HepG2 (cell line): ENCODE measurements around the gene ATRN. TPM values are rescaled to one million over a fixed set of nuclear protein-coding genes. Genes with fewer than 3 reads are reported as not detected.

Source experiments
- BRCA1 ChIP-seq: sonication (generic); formaldehyde crosslinking; IDR thresholded peaks from 2 replicates; pipeline ENCODE4 v1.4.0; 2020; ENCODE audit warnings: missing genetic modification reagents
- EZH2 ChIP-seq: conservative IDR thresholded peaks from 2 replicates; pipeline ENCODE4 v1.6.1; 2012; ENCODE audit warnings: mild to moderate bottlenecking, low read depth, low read length, moderate library complexity
- POLR2A ChIP-seq, 2 experiments: IDR thresholded peaks; 2 replicates each; pipeline ENCODE4 v1.6.1; 2011; ENCODE audit warnings: low read depth in 2 of 2, low read length in 2 of 2, mild to moderate bottlenecking in 1 of 2, moderate library complexity in 1 of 2; ENCODE audit not compliant: insufficient read depth in 1 of 2
- SNAPC2 ChIP-seq: sonication (generic); formaldehyde crosslinking; IDR thresholded peaks from 2 replicates; pipeline ENCODE4 v1.8.1; 2022; ENCODE audit warnings: mild to moderate bottlenecking, missing genetic modification reagents
- SP4 ChIP-seq: sonication (generic); formaldehyde crosslinking; IDR thresholded peaks from 2 replicates; pipeline ENCODE4 v1.8.1; 2023; ENCODE audit warnings: mild to moderate bottlenecking, missing genetic modification reagents
- ZNF207 ChIP-seq: fragments of 450-650 bp; IDR thresholded peaks from 2 replicates; pipeline ENCODE4 v1.6.1; 2016; ENCODE audit warnings: antibody characterized with exemption, borderline replicate concordance
- ZNF644 ChIP-seq: IDR thresholded peaks from 2 replicates; pipeline ENCODE4 v1.6.1; 2016; ENCODE audit warnings: low read depth
- polyA plus RNA-seq, 8 experiments: library from polyadenylated mRNA; depleted of rRNA in 3 of 8; stranded (reverse) in 7 of 8; unstranded in 1 of 8; fragments of >200 nt; fragmentation: Illumina TruSeq in 4 of 8; extraction: Trizol in 4 of 8; gene quantifications; 2 replicates each; pipeline versions ENCODE4 v1.2.1 to v1.2.3, GENCODE V29; 2011 to 2016; ENCODE audit warnings: low read depth in 4 of 8, missing spikeins in 1 of 8, mixed read lengths in 1 of 8; ENCODE audit not compliant: insufficient read depth in 1 of 8
- total RNA-seq, 5 experiments: library from RNA; depleted of rRNA; stranded (reverse); fragments of >200 nt; fragmentation: Illumina TruSeq; extraction: Trizol; gene quantifications; 2 replicates each; pipeline ENCODE4 v1.2.3, GENCODE V29; 2016; ENCODE audit warnings: low read depth in 1 of 5
- TF ChIP-seq, protein P1 (sequence below): sonication (generic); formaldehyde crosslinking; IDR thresholded peaks from 2 replicates; pipeline ENCODE4 v1.5.1; 2020; ENCODE audit warnings: missing genetic modification reagents, mild to moderate bottlenecking, borderline replicate concordance
- TF ChIP-seq, protein P2 (sequence below): sonication (generic); formaldehyde crosslinking; IDR thresholded peaks from 2 replicates; pipeline ENCODE4 v1.4.0; 2020; ENCODE audit warnings: mild to moderate bottlenecking, missing genetic modification reagents
- TF ChIP-seq, protein P3 (sequence below): sonication (generic); formaldehyde crosslinking; IDR thresholded peaks from 2 replicates; pipeline ENCODE4 v1.4.0; 2020; ENCODE audit warnings: missing genetic modification reagents, borderline replicate concordance
- TF ChIP-seq, protein P4 (sequence below): sonication (generic); formaldehyde crosslinking; IDR thresholded peaks from 2 replicates; pipeline ENCODE4 v1.4.0; 2020; ENCODE audit warnings: missing genetic modification reagents
- TF ChIP-seq, protein P5 (sequence below): IDR thresholded peaks from 2 replicates; pipeline ENCODE4 v1.6.1; 2016; ENCODE audit warnings: missing compliant biosample characterization, missing genetic modification reagents, borderline replicate concordance

Gene ATRN
- total and polyA plus RNA-seq, 2 of the 13 experiments (the other 11 are each of a cell fraction or from before 2014, with no cell fraction given): 44.2 to 81.1 TPM

DNA sequence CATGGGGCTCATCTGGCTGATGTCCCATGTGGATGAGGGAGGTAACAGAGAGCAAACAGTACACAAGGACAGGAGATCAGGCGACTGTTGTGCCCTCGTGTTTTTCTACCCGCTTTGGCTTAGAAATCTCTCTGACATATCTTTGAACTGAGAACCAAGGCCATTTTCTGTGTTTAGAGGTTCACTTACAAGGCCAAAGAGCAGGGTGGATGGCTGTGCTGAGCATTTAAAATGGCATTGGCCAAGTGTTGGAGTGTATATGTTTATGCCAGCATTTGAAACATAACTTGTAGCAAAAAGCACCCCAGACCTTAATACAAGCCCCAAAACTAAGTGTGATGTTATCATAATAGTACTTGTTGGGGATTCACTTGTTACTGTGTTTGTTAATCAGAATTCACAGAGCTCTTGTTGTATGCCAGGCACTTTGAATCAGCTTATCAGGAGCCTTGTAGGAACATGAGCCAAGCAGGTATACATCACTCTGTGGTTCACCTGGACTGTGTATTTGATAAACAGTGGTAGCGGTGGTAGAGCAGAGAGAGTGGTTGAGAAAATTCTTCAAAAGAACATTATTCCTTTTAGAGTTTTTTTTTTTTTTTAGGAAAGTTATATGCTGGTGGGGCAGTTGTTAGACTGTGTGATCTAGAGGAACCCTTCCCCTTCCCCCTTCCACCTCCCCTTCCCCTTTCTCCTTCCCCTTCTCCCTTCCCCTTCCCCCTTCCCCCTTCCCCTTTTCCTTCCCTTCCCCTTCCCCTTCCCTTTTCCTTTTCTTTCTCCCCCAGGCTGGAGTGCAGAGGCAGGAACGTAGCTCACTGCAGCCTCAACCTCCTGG, 71.3 kb downstream of the ATRN start (continued):
- TF ChIP-seq POLR2A (IDR thresholded peaks at IDR 0.05; ENCODE audit: insufficient read depth in 1 of 2, low read depth in 2 of 2, low read length in 2 of 2): 0 out of 4 replicates have a peak, but pooled peaks of 1 of the 2 experiments have one; percentile 13
- TF ChIP-seq ZNF644 (CRISPR knock-in tag): peak; percentile 99
- TF ChIP-seq, protein P1, sequence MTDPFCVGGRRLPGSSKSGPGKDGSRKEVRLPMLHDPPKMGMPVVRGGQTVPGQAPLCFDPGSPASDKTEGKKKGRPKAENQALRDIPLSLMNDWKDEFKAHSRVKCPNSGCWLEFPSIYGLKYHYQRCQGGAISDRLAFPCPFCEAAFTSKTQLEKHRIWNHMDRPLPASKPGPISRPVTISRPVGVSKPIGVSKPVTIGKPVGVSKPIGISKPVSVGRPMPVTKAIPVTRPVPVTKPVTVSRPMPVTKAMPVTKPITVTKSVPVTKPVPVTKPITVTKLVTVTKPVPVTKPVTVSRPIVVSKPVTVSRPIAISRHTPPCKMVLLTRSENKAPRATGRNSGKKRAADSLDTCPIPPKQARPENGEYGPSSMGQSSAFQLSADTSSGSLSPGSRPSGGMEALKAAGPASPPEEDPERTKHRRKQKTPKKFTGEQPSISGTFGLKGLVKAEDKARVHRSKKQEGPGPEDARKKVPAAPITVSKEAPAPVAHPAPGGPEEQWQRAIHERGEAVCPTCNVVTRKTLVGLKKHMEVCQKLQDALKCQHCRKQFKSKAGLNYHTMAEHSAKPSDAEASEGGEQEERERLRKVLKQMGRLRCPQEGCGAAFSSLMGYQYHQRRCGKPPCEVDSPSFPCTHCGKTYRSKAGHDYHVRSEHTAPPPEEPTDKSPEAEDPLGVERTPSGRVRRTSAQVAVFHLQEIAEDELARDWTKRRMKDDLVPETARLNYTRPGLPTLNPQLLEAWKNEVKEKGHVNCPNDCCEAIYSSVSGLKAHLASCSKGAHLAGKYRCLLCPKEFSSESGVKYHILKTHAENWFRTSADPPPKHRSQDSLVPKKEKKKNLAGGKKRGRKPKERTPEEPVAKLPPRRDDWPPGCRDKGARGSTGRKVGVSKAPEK (CRISPR knock-in tag): 0 out of 2 replicates have a peak, but pooled peaks have one; percentile 12
- TF ChIP-seq, protein P2, sequence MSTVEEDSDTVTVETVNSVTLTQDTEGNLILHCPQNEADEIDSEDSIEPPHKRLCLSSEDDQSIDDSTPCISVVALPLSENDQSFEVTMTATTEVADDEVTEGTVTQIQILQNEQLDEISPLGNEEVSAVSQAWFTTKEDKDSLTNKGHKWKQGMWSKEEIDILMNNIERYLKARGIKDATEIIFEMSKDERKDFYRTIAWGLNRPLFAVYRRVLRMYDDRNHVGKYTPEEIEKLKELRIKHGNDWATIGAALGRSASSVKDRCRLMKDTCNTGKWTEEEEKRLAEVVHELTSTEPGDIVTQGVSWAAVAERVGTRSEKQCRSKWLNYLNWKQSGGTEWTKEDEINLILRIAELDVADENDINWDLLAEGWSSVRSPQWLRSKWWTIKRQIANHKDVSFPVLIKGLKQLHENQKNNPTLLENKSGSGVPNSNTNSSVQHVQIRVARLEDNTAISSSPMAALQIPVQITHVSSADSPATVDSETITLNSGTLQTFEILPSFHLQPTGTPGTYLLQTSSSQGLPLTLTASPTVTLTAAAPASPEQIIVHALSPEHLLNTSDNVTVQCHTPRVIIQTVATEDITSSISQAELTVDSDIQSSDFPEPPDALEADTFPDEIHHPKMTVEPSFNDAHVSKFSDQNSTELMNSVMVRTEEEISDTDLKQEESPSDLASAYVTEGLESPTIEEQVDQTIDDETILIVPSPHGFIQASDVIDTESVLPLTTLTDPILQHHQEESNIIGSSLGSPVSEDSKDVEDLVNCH (CRISPR knock-in tag): no peak
- no peak for TF ChIP-seq ZNF207
- TF ChIP-seq SP4 (CRISPR knock-in tag): no peak
- TF ChIP-seq EZH2: no peak
- TF ChIP-seq, protein P3, sequence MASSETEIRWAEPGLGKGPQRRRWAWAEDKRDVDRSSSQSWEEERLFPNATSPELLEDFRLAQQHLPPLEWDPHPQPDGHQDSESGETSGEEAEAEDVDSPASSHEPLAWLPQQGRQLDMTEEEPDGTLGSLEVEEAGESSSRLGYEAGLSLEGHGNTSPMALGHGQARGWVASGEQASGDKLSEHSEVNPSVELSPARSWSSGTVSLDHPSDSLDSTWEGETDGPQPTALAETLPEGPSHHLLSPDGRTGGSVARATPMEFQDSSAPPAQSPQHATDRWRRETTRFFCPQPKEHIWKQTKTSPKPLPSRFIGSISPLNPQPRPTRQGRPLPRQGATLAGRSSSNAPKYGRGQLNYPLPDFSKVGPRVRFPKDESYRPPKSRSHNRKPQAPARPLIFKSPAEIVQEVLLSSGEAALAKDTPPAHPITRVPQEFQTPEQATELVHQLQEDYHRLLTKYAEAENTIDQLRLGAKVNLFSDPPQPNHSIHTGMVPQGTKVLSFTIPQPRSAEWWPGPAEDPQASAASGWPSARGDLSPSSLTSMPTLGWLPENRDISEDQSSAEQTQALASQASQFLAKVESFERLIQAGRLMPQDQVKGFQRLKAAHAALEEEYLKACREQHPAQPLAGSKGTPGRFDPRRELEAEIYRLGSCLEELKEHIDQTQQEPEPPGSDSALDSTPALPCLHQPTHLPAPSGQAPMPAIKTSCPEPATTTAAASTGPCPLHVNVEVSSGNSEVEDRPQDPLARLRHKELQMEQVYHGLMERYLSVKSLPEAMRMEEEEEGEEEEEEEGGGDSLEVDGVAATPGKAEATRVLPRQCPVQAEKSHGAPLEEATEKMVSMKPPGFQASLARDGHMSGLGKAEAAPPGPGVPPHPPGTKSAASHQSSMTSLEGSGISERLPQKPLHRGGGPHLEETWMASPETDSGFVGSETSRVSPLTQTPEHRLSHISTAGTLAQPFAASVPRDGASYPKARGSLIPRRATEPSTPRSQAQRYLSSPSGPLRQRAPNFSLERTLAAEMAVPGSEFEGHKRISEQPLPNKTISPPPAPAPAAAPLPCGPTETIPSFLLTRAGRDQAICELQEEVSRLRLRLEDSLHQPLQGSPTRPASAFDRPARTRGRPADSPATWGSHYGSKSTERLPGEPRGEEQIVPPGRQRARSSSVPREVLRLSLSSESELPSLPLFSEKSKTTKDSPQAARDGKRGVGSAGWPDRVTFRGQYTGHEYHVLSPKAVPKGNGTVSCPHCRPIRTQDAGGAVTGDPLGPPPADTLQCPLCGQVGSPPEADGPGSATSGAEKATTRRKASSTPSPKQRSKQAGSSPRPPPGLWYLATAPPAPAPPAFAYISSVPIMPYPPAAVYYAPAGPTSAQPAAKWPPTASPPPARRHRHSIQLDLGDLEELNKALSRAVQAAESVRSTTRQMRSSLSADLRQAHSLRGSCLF (CRISPR knock-in tag): no peak; the same call in 1 of the 2 replicates
- TF ChIP-seq, protein P4, sequence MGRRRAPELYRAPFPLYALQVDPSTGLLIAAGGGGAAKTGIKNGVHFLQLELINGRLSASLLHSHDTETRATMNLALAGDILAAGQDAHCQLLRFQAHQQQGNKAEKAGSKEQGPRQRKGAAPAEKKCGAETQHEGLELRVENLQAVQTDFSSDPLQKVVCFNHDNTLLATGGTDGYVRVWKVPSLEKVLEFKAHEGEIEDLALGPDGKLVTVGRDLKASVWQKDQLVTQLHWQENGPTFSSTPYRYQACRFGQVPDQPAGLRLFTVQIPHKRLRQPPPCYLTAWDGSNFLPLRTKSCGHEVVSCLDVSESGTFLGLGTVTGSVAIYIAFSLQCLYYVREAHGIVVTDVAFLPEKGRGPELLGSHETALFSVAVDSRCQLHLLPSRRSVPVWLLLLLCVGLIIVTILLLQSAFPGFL (CRISPR knock-in tag): no peak
- TF ChIP-seq, protein P5, sequence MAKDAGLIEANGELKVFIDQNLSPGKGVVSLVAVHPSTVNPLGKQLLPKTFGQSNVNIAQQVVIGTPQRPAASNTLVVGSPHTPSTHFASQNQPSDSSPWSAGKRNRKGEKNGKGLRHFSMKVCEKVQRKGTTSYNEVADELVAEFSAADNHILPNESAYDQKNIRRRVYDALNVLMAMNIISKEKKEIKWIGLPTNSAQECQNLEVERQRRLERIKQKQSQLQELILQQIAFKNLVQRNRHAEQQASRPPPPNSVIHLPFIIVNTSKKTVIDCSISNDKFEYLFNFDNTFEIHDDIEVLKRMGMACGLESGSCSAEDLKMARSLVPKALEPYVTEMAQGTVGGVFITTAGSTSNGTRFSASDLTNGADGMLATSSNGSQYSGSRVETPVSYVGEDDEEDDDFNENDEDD (CRISPR knock-in tag): peak; percentile 88; the same call in 1 of the 2 replicates
- peak; percentile 70; the same call in 1 of the 2 replicates for TF ChIP-seq BRCA1
- peak; percentile 60; the same call in 1 of the 2 replicates for TF ChIP-seq SNAPC2 (CRISPR knock-in tag)
